NCI-H510A (cell line): ENCODE measurements around the gene RNF220.
A peak's percentile ranks its signal among the peaks of the same experiment; 100 is the strongest.

Experiments
- DNase-seq: peaks from one replicate; lab custom pipeline; 2025; lab: John Stamatoyannopoulos, UW

Gene RNF220

GRCh38 chr1:44636688-44637598, 231.9 kb downstream of the RNF220 start:
- DNase-seq = no peak

GRCh38 chr1:44637702-44638411, 232.8 kb downstream of the RNF220 start:
- no peak for DNase-seq

- peak; percentile 63 for DNase-seq
Measured at GRCh38 chr1:44640200-44640853, 235.3 kb downstream of the RNF220 start.

DNA sequence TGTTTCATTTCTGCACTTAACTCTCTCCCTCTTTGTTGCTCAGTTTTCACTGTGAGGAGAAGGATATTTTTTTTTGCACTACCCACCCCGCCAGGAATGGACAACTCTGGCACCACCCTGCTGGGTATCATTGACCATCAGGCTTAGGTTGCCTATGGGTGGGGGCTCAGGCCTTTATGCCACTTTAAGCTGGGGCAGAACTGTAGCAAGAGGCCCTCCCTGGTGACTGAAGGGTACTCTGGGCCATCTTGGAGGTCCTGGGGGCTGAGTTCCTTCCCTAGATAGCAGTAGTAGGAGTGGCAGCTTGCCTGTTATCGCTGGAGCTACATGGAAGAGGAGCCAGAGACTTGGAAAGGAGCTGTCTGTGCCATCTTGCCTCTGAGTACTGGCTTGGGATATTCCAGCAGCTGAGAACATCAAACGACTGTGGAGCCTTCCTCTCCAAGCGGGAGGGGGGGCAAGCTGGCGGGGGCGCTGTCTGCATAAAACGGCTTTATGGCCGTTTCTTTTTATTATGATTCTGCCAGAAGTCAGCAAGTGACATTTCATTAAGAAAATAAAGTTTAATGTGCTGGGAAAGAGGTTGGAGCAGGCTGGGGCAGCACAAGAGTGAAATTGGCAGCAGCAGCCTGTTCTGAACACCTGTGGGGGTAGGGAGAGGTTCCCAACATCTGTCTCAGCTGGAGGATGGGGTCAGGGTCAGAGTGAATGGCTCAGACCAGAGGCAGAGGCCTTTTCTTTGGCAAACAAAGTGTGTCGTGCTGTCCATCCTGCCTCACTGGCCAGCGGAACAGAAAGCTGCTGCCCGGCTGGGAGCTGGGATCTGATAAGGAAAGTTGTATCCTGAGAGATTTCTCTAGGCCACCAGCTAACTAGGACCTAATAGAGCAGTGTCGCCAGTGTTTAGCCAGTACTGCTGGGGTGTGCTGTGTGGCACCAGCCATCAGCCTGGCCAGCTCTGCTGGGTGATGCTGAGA, 236.4 kb downstream of the RNF220 start:
- DNase-seq = no peak

DNA sequence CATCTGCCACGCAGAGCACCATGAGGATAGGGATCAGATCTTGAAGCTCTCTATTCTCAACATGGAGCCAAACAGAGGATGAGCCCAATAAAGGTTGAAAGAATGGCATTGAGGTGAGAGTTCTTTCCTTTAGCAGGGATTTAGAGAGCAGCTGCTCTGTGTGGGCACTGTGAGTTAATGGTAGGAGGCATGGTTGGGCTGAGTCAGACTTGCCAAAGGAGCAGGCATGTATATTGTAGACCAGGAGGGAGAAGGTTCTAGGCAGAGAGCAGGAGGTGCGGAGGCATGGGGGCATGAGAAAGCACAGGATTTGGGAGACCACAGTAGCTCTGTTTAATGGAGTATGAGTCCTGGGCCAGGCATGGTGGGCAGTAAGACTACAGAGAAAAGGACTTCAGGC, 237.2 kb downstream of the RNF220 start:
- DNase-seq = no peak

- DNase-seq = no peak
Measured at GRCh38 chr1:44642925-44643324, 237.9 kb downstream of the RNF220 start.

- DNase-seq = no peak
Measured at GRCh38 chr1:44643721-44644334, 238.8 kb downstream of the RNF220 start.

DNA sequence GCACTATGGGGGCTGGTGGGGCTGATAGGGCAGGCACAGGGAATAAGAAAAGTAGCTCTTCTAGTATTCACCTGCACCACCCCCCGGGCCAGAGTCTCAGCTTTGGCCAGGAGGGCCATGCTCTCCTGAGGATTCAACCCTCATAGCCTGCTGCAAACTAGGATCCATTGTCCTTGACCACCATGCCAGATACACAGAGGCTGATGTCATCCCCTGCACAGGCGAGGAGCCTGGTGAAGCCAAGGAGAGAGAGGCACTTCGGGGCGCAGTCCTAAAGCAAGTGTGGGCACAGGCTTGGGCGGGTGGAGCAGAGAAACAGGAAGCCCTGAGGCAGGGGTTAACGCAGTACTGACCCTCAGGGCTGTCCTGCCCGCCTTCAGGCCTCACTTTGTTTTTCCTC, 239.8 kb downstream of the RNF220 start:
- DNase-seq = no peak

DNA sequence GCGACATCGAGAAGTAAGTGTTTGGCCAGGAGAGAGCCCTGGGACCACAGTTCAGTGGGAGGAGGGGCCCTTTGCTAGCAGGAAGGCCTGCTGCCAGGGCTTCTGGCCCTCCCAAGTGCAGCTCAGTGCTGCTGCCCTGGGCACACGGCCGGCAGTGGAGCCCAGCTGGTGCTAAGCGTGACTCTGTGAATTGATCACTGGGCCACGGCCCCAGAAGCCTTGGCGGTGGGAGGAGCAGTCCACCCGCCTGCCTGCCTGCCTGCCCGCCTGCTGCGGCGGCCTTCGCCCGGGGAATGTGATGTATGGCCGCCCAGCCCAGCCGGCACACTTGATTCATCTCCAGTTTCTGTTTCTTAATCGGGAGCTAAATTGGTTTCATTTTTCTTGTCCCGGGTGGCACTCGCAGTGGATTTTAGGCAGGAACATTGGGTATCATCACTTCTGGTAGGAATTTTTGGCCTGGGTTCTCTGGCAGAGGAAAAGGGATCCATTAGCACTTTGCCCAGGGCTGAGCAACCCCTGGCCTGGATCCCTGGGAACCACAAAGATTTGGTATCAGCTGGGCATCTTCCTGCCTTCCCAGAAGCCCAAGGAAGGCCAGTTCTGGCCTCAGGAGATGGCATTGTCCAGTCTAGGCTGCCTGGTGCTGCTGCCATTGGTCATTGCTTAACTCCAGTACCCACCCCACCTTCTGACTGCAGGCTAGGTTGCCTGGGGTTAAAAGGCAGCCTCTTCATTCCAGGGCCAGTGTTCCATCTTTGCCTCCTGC, 240.6 kb downstream of the RNF220 start:
- no peak for DNase-seq

DNA sequence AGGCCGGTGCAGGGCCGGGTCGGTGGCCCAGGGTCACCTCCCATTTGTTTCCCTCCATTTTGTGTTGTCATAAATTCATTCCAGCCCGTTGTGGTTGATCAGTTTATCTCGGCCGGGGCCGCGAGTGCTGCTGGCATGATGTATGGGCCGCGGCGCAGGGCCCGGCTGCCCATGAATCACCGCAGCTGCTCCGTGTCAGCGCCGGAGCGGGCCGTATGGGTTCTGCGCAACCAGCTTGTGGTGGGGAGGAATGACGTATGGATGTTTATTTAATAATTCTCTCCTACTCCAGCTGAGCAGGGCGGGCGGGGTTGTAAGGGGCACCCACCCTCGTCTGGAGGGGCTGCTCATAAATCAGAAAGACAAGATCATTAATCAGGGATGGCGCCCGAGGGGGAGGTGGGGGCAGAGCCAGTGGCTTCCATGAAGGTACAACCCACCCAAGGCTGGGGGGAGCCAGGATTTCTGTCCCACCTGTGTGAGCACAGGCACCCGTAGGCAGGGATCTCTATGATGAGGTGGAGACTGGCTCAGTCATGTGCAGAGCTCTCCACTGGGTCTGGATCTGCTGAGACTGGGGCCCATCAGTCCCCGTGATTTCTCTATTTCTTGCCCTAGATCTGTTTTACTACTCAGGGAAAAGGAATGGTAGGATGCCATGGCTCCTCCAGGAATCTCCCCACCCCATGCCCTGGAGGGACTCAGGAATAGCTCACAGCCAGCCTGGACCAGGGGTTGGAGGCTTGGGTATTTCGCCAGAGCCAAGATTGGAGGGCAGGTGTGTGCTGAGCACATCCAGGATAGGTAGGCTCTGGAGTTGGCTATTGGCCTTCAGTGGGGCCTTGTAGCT, 241.4 kb downstream of the RNF220 start:
- no peak for DNase-seq

- no peak for DNase-seq
Measured at GRCh38 chr1:44647896-44648295, 242.8 kb downstream of the RNF220 start.

GRCh38 chr1:44648529-44649250, 243.6 kb downstream of the RNF220 start:
- DNase-seq = no peak

DNA sequence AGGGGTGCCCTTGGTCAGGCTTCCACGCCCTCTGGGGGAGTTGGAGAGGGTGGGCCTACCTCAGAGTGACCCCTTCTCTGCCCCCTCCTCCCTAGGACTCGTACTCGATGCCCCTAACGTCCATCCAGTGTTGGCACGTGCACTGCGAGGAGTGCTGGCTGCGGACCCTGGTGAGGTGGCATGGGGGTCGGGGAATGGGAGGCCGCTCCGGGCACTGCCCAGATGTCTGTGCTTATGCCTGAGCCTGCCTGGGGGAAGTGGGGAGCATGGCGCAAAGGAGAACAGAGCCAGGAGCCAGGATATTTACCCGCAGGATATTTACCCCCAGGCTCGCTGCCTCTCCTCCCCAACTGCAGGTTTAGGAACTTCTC, 244.7 kb downstream of the RNF220 start:
- DNase-seq = no peak

- DNase-seq = no peak
Measured at GRCh38 chr1:44650159-44650831, 245.2 kb downstream of the RNF220 start.

- DNase-seq = no peak
Measured at GRCh38 chr1:44651069-44651468, 246.0 kb downstream of the RNF220 start.

- no peak for DNase-seq
Measured at GRCh38 chr1:44652445-44653106, 247.5 kb downstream of the RNF220 start.

GRCh38 chr1:44653107-44653964, 248.3 kb downstream of the RNF220 start:
- DNase-seq = no peak
